Fibroblast of lung (primary cell): Measurements from ENCODE around the gene GPAT3.

Experiments used
- CTCF ChIP-seq, 2 donors: IDR thresholded peaks in 1 of 2; conservative IDR thresholded peaks in 1 of 2; 1 replicate in 1 of 2; 2 replicates in 1 of 2; pipeline ENCODE4 v1.5.1; 2011 to 2012; ENCODE audit warnings: low read length in 2 of 2, control low read depth in 1 of 2, inconsistent platforms in 1 of 2, low read depth in 1 of 2, mild to moderate bottlenecking in 1 of 2
- EZH2 ChIP-seq: IDR thresholded peaks from 2 replicates; pipeline ENCODE4 v1.5.1; 2012; ENCODE audit warnings: low read length, control low read depth, mild to moderate bottlenecking; ENCODE audit errors: missing control alignments

- TF ChIP-seq CTCF (conservative IDR thresholded peaks at IDR 0.05 in 1 of 2, IDR thresholded peaks at IDR 0.05 in 1 of 2; ENCODE audit: low read depth in 1 of 2, low read length in 2 of 2) = no peak
- TF ChIP-seq EZH2 = no peak
Observed at GRCh38 chr4:83504503-83504902, 31.4 kb upstream of the GPAT3 start.
